Fibroblast of gingiva (primary cell): ENCODE data around the gene CDH12.
"Not testable (repeated sequence)": the region's sequence is repeated elsewhere in the genome, so short reads cannot be mapped to it uniquely, and the experiment has no call there.

Source experiments
- DNase-seq: peaks from one replicate; pipeline ENCODE4 v3.0.0-alpha.2; 2011; ENCODE audit warnings: low read depth

Gene CDH12

GRCh38 chr5:22852807-22853660 is at the start of gene CDH12:
Gene CDH12 (minus strand): TSS chr5:22853344.
- DNase-seq, result no peak

GRCh38 chr5:22901885-22902284 is 48.7 kb upstream of the CDH12 start:
- DNase-seq, result no peak

GRCh38 chr5:22900801-22901310 is 47.7 kb upstream of the CDH12 start:
- DNase-seq, result no peak

GRCh38 chr5:22899341-22899740 is 46.2 kb upstream of the CDH12 start:
- no peak for DNase-seq

GRCh38 chr5:22896152-22896551 is 43.0 kb upstream of the CDH12 start:
- DNase-seq, result peak; percentile 2

- DNase-seq, result peak; percentile 82
Measured at GRCh38 chr5:22892441-22892840, 39.3 kb upstream of the CDH12 start.

DNA sequence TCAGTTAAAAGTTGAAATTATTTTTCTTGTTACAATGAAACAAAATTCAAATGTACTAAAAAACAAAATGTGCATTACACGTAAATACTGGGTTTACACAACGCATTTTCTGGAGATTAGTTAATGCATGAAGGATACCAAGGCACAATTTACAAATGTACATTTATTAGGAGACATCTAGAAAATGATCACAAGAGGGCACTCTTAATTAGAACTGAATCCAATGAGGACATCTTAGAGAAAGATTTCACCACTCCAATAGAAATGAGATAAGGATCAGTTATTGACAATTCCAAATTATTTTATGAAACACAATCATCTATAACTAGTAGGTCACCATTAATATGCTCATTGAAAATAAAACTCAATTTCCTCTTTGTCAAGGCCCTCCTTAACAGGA is 36.6 kb upstream of the CDH12 start:
- DNase-seq, result no peak

DNA sequence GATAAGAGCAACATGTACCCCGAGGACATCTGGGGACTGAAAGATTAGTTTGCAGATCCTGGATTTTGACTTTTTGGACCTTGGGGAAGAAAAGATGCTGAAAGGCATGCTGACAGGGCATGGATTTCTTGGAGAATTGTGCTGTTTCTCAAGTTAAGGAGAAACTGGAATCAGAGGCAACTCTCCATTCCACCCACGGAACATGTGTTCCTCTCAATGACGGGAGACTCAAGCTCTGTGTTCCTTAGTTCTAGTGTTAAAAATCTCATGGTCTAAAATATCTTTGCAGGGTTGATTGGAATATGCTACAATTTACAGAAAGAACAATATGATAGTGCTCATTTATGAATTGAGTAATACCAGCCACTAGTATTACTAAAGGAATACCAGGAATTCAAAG is 34.4 kb upstream of the CDH12 start:
- no peak for DNase-seq

DNA sequence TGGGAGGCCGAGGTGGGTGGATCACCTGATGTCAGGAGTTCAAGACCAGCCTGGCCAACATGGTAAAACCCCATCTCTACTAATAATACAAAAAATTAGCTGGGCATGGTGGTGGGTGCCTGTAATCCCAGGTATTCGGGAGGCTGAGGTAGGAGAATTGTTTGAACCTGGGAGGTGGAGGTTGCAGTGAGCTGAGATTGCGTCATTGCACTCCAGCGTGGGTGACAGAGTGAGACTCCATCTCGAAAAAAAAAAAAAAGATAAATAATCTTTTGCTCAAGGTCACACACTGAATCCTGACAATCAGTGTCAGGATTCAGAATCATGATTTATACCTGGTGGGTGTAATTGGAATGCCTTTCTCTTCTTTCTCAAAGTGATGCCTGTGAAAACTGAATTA is 5.8 kb upstream of the CDH12 start:
- not testable (repeated sequence) for DNase-seq

DNA sequence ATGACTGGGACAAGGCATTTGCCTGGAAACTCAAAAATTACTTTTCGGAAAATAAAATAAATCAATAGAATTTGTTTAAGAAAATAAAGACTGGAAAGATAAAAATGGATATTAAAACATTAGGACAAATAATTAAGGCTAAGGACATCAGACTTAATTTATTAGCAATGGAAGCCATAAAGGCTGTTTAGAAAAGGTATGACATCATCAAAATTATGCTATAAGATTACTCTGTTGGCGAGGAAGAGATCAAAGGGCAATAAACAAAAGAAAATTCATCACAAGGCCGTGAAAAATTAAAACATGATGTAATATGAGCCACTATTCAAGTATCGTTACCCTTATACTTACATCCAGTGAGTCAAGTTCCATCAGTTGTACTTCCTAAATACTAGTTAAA is 2.7 kb upstream of the CDH12 start:
- DNase-seq, result no peak

DNA sequence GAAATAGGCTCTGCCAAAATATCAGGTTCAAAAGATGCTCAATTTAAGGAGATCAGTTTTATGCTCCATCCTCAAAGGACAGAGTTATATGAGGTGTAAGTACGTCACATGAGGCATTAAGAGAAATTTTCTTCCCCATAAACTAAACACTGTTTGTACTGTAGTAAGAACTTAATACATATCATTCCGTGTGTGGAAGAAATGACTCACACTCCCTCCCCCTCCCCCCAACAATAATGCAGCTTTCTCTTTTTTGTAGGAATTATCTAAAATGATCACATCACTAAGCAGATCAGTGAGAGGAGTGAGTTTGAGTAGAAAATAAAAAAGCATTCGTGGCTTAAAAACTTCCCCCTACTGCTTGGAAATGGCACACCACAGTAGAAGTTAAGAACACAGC is 2.2 kb downstream of the CDH12 start:
- peak; percentile 21 for DNase-seq

GRCh38 chr5:22846693-22847092 is 6.5 kb downstream of the CDH12 start:
- DNase-seq, result no peak

DNA sequence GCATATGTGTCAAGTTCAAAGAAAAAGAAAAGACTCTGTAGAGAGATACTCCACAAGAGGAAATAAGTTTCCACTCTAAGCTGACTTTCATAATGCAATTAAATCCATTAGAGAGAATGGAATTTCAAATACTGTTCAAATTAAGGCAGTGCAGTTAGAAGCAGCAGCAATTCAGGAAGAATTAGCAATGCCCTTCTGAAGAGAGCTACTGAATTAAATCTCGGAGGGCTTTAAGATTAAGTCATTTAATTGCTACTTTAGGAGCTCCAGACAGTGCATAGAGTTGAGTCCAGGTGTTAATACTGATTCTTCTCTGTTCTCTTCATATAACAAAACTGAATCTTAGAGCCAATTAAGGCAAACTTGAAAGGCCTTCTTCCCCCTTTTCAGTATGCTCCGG is 8.5 kb downstream of the CDH12 start:
- DNase-seq, result no peak

GRCh38 chr5:22844155-22844554 is 9.0 kb downstream of the CDH12 start:
- DNase-seq, result no peak

DNA sequence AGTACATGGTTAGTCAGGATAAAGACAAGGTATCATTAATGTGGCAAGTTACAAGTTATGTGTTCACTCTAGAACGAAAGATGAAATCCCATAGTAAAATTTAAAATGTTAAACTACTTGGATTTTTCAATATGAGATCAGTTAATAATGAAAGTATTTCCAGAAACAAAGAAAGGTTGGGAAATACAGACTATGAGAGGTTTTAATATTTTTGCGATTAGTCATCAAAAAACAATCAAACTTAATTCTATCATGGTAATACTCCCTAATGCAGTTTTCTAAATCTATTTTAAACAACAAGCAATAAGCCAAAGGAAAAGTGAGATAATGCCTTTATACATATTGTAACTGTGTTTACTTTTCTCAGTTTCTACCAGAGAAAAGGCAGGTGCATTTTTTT is 10.6 kb downstream of the CDH12 start:
- DNase-seq, result no peak

DNA sequence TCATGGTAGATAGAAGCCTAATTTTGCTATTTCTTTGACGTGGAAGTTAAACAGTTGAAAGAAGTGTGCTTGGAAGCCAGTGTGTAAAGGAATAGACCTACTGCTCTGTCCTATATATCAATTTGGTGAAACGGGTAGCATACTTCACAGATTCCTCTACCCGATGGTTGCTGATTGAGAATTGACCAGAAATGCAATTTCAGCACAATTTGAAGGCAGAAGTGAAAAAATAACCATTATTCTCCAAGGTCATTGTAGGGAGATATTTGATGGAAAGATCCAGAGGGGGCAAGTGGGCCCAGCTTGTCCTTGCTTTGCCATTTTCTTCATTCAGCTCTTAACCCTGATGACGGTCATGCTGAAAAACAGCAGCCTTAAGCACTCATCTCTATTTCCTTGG is 15.3 kb downstream of the CDH12 start:
- DNase-seq, result no peak

DNA sequence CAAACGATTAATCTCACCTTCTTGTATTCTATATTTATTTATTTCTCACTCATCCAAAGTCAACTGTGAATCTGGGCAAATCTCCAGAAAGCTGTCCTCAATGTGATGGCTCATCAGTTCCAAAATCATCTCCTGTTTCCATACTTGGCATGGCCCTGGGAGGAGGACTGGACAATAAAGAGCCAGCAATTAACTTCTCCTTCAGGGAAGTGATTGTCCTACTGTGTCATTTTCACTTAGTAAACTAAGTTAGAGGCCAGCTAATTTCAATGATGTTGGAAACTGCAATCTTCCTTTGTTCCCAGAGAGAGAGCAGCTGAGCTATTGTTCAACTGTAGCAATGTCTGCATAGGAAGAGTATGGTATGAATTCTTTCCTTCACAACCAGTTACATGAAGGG is 17.5 kb downstream of the CDH12 start:
- no peak for DNase-seq

- no peak for DNase-seq
Measured at GRCh38 chr5:22793463-22793862, 59.7 kb downstream of the CDH12 start.

GRCh38 chr5:22787807-22788206 is 65.3 kb downstream of the CDH12 start:
- DNase-seq, result no peak

DNA sequence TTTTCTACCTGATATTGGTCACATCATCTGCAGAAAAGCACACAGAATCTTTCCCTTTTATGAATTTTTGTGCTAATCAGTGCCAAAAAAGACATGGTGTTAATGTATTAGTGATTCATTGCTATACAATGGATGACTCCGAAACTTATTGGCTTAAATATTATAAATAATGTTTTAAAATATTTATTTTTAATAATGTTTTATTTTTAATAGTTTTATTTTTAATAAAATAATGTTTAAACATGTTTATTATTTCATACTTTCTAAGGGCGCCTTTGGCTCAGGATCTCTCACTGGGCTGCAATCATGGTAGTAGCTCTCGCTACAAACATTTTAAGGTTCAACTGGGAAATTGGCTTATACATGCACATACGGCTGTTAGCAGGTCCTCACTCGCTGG is 65.7 kb downstream of the CDH12 start:
- no peak for DNase-seq

DNA sequence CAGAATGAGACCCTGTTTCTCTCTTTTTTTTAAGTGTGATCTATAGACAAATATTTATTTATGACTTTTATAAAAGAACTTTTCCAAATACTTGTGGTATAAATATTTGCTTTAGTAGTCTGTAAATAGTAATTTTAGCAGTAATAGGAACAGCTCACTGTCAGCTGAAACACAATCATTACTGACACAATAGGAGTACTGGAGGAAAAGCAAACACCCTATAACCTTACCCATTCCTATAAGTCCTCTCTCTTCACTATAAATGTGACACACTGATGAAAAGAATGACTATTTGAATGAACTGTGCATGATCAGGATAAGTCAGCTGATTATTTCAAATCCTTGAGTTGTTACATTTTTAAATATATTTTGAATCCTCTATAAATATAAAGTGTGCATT is 72.4 kb downstream of the CDH12 start:
- DNase-seq, result no peak

DNA sequence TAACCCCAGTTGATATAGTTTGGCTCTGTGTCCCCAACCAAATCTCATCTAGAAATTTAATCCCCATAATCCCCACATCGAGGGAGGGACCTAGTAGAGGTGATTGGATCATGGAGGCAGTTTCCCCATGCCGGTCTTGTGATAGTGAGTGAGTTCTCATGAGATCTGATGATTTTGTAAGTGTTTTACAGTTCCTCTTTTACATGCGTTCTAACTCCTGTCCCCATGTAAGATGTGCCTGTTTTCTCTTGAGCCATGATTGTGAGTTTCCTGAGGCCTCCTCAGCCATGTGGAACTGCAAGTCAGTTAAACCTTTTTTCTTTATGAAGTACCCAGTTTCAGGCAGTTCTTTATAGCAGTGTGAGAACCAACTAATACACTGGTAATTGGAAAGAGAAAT is 73.6 kb downstream of the CDH12 start:
- DNase-seq, result no peak

DNA sequence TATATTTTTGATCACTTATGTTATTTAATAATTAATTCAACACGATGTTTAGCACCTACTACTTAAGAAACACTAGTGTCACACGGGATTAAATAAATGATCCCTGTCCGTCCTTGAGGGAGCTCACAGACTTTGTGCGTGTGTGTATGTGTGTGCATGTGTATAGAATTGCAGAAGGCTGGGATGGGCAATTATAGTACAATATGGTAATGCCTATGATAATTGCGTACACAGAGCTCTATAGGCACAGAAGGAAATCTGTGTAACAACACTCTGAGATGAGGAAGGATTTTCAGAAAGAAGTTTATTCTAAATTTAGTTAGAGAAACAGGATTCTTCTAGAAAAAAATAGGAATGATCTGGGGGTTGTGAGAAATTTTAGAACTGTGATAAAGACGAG is 76.9 kb downstream of the CDH12 start:
- no peak for DNase-seq

DNA sequence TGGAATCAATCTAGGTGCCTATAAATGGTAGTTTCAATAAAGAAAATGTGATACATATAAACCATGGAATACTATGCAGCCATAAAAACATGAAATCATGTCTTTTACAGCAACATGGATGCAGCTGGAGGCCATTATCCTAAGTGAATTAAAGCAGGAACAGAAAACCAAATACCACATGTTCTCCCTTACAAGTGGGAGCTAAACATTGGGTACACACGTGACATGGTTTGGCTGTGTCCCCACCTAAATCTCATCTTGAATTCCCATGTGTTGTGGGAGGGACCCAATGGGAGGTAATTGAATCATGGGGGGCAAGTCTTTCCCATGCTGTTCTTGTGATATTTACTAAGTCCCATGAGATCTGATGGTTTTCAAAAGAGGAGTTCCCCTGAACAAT is 78.9 kb downstream of the CDH12 start:
- DNase-seq, result not testable (repeated sequence)
